ENCODE data around the gene ASTL.

Gene ASTL

GRCh38 chr2:96111823-96112500 is 26.3 kb downstream of the ASTL start:
- Mint-ChIP-seq H3K27me3 (peaks cover 11% of the 10 kb centered on the region), H3K9me3 (no peaks in the 10 kb centered on the region), H3K4me1 (peaks cover 4% of the 10 kb centered on the region), H3K4me3 (no peak overlapping the region), H3K27ac (no peak overlapping the region), H3K36me3 (no peaks in the 10 kb centered on the region)
- DNase-seq (ENCODE audit: low spot score in 2 of 2) = no peak
- peak; percentile 21 for ATAC-seq (ENCODE audit: low read depth)

- peaks cover 4% of the 10 kb centered on the region for H3K4me1 Mint-ChIP-seq
- no peak for DNase-seq (ENCODE audit: low spot score in 2 of 2)
- peaks cover 1% of the 10 kb centered on the region for H3K9me3 Mint-ChIP-seq
- H3K4me3 Mint-ChIP-seq = no peak overlapping the region
- H3K27ac Mint-ChIP-seq = no peak overlapping the region
- no peak for ATAC-seq (ENCODE audit: low read depth)
- peaks cover 1% of the 10 kb centered on the region for H3K36me3 Mint-ChIP-seq
- H3K27me3 Mint-ChIP-seq = peaks cover 10% of the 10 kb centered on the region
Observed at GRCh38 chr2:96111257-96111640, 27.1 kb downstream of the ASTL start.

- H3K4me3 Mint-ChIP-seq = no peak overlapping the region
- H3K27me3 Mint-ChIP-seq = peaks cover 8% of the 10 kb centered on the region
- H3K4me1 Mint-ChIP-seq = peaks cover 2% of the 10 kb centered on the region
- peaks cover 1% of the 10 kb centered on the region for H3K36me3 Mint-ChIP-seq
- H3K9me3 Mint-ChIP-seq = peaks cover 2% of the 10 kb centered on the region
- ATAC-seq (ENCODE audit: low read depth) (no peak), DNase-seq (ENCODE audit: low spot score in 2 of 2) (no peak)
- H3K27ac Mint-ChIP-seq = no peak overlapping the region
Observed at GRCh38 chr2:96110621-96111256, 27.6 kb downstream of the ASTL start.

- Mint-ChIP-seq H3K27me3 (peaks cover 5% of the 10 kb centered on the region), H3K36me3 (peaks cover 5% of the 10 kb centered on the region), H3K4me1 (no peaks in the 10 kb centered on the region), H3K9me3 (peaks cover 9% of the 10 kb centered on the region), H3K27ac (no peak overlapping the region), H3K4me3 (no peak overlapping the region)
- DNase-seq (ENCODE audit: low spot score in 2 of 2) (no peak), ATAC-seq (ENCODE audit: low read depth) (no peak)
Observed at GRCh38 chr2:96109931-96110511, 28.3 kb downstream of the ASTL start.

- peaks cover 5% of the 10 kb centered on the region for H3K27me3 Mint-ChIP-seq
Observed at GRCh38 chr2:96109361-96109680, 29.0 kb downstream of the ASTL start.

GRCh38 chr2:96108541-96109360 is 29.6 kb downstream of the ASTL start:
- Mint-ChIP-seq H3K27ac (no peak overlapping the region), H3K27me3 (peaks cover 5% of the 10 kb centered on the region), H3K36me3 (peaks cover 6% of the 10 kb centered on the region), H3K4me3 (no peak overlapping the region), H3K9me3 (peaks cover 11% of the 10 kb centered on the region), H3K4me1 (no peaks in the 10 kb centered on the region)
- no peak for ATAC-seq (ENCODE audit: low read depth)
- DNase-seq (ENCODE audit: low spot score in 2 of 2) = no peak

More at GRCh38 chr2:96109361-96109680, 29.0 kb downstream of the ASTL start:
- Mint-ChIP-seq H3K4me3 (no peak overlapping the region), H3K27ac (no peak overlapping the region), H3K9me3 (peaks cover 11% of the 10 kb centered on the region), H3K36me3 (peaks cover 6% of the 10 kb centered on the region), H3K4me1 (no peaks in the 10 kb centered on the region)
- ATAC-seq (ENCODE audit: low read depth) (no peak), DNase-seq (ENCODE audit: low spot score in 2 of 2) (no peak)

GRCh38 chr2:96108151-96108540 is 30.2 kb downstream of the ASTL start:
- Mint-ChIP-seq H3K36me3 (peaks cover 6% of the 10 kb centered on the region), H3K4me1 (no peaks in the 10 kb centered on the region), H3K4me3 (no peak overlapping the region), H3K27ac (no peak overlapping the region), H3K9me3 (peaks cover 11% of the 10 kb centered on the region), H3K27me3 (peaks cover 5% of the 10 kb centered on the region)
- DNase-seq (ENCODE audit: low spot score in 2 of 2) = no peak
- no peak for ATAC-seq (ENCODE audit: low read depth)

GRCh38 chr2:96107708-96108065 is 30.6 kb downstream of the ASTL start:
- DNase-seq (ENCODE audit: low spot score in 2 of 2) (no peak), ATAC-seq (ENCODE audit: low read depth) (no peak)
- Mint-ChIP-seq H3K4me1 (no peaks in the 10 kb centered on the region), H3K27ac (no peak overlapping the region), H3K36me3 (peaks cover 6% of the 10 kb centered on the region), H3K4me3 (no peak overlapping the region), H3K9me3 (peaks cover 11% of the 10 kb centered on the region), H3K27me3 (peaks cover 5% of the 10 kb centered on the region)

- H3K36me3 Mint-ChIP-seq = peaks cover 6% of the 10 kb centered on the region
- H3K4me3 Mint-ChIP-seq = no peak overlapping the region
- peaks cover 5% of the 10 kb centered on the region for H3K27me3 Mint-ChIP-seq
- no peak overlapping the region for H3K27ac Mint-ChIP-seq
- H3K9me3 Mint-ChIP-seq = peaks cover 11% of the 10 kb centered on the region
- no peaks in the 10 kb centered on the region for H3K4me1 Mint-ChIP-seq
- no peak for ATAC-seq (ENCODE audit: low read depth)
- DNase-seq (ENCODE audit: low spot score in 2 of 2) = no peak
Observed at GRCh38 chr2:96106991-96107707, 31.2 kb downstream of the ASTL start.

GRCh38 chr2:96105994-96106715 is 32.1 kb downstream of the ASTL start:
- Mint-ChIP-seq H3K9me3 (peaks cover 11% of the 10 kb centered on the region), H3K27me3 (peaks cover 5% of the 10 kb centered on the region), H3K27ac (no peak overlapping the region), H3K4me3 (no peak overlapping the region), H3K36me3 (peaks cover 6% of the 10 kb centered on the region), H3K4me1 (no peaks in the 10 kb centered on the region)
- DNase-seq (ENCODE audit: low spot score in 2 of 2) (no peak), ATAC-seq (ENCODE audit: low read depth) (no peak)

GRCh38 chr2:96105152-96105915 is 33.0 kb downstream of the ASTL start:
- Mint-ChIP-seq H3K4me1 (no peaks in the 10 kb centered on the region), H3K4me3 (no peak overlapping the region), H3K36me3 (peaks cover 6% of the 10 kb centered on the region), H3K27me3 (peaks cover 5% of the 10 kb centered on the region), H3K27ac (no peak overlapping the region), H3K9me3 (peaks cover 11% of the 10 kb centered on the region)
- DNase-seq (ENCODE audit: low spot score in 2 of 2) = no peak
- ATAC-seq (ENCODE audit: low read depth) = no peak

GRCh38 chr2:96104487-96104861 is 33.8 kb downstream of the ASTL start:
- Mint-ChIP-seq H3K4me1 (no peaks in the 10 kb centered on the region), H3K27ac (no peak overlapping the region), H3K27me3 (peaks cover 5% of the 10 kb centered on the region), H3K9me3 (peaks cover 11% of the 10 kb centered on the region), H3K4me3 (no peak overlapping the region), H3K36me3 (peaks cover 6% of the 10 kb centered on the region)
- ATAC-seq (ENCODE audit: low read depth) (no peak), DNase-seq (ENCODE audit: low spot score in 2 of 2) (no peak)
